HEK293T (cell line): Measurements from ENCODE around the gene PAPSS1.

Experiments used
- ARNT ChIP-seq: fragments of 450-650 bp; IDR thresholded peaks from 2 replicates; pipeline ENCODE4 v1.6.1; 2017; ENCODE audit warnings: mild to moderate bottlenecking
- BHLHE40 ChIP-seq: fragments of 450-650 bp; IDR thresholded peaks from 2 replicates; pipeline ENCODE4 v1.6.1; 2016; ENCODE audit warnings: mild to moderate bottlenecking, moderate library complexity, borderline replicate concordance
- CTBP1 ChIP-seq: fragments of 450-650 bp; IDR thresholded peaks from 2 replicates; pipeline ENCODE4 v1.6.1; 2016; ENCODE audit warnings: borderline replicate concordance
- ELF4 ChIP-seq: fragments of 450-650 bp; IDR thresholded peaks from 2 replicates; pipeline ENCODE4 v1.6.1; 2017; ENCODE audit warnings: antibody characterized with exemption
- FOXA1 ChIP-seq: fragments of 450-650 bp; IDR thresholded peaks from 2 replicates; pipeline ENCODE4 v1.6.1; 2016; ENCODE audit warnings: mild to moderate bottlenecking
- FOXM1 ChIP-seq: fragments of 450-650 bp; IDR thresholded peaks from 2 replicates; pipeline ENCODE4 v1.6.1; 2017; ENCODE audit warnings: mild to moderate bottlenecking, borderline replicate concordance
- HDGF ChIP-seq: fragments of 450-650 bp; IDR thresholded peaks from 2 replicates; pipeline ENCODE4 v1.6.1; 2017; ENCODE audit warnings: antibody characterized with exemption, borderline replicate concordance
- SP1 ChIP-seq: fragments of 450-650 bp; IDR thresholded peaks from 2 replicates; pipeline ENCODE4 v1.6.1; 2017
- ZNF384 ChIP-seq: fragments of 450-650 bp; IDR thresholded peaks from 2 replicates; pipeline ENCODE4 v1.6.1; 2016

DNA sequence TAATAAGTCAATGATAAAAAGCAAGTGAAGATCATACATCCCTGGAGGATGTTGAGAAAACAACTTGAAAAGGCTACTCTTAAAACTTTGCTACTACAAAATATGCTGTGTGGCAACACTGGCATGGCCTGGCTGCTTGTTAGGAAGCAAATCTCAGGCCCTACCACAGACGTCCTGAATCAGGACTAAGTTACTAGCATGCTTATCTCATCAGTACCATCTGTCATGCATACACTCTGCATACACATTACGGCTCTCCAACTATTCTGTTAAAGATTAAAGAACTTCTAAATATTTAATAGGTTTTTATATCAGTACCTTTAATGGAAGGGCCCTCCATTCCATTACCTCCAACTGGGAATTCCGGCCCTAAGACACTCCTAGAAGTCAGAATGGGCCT is 8.2 kb downstream of the PAPSS1 start:
- TF ChIP-seq FOXA1 (no peak), HDGF (no peak), CTBP1 (no peak), SP1 (no peak), BHLHE40 (no peak), ARNT (no peak), ELF4 (no peak), FOXM1 (no peak), ZNF384 (no peak)
